ENCODE measurements around the gene CDC37.
A peak's percentile ranks its signal among the peaks of the same experiment; 100 is the strongest.

The CDC37 gene

GRCh38 chr19:10403137-10404021 is at the start of gene CDC37:
TSS of gene CDC37 (minus strand) at chr19:10403542. CDS start at chr19:10403479, 63 bp downstream.
- peak; percentile 96 for DNase-seq

- DNase-seq = no peak
These were observed 47.7 kb upstream of the CDC37 start for GRCh38 chr19:10450853-10451609.

GRCh38 chr19:10450191-10450852 is 47.0 kb upstream of the CDC37 start:
- DNase-seq = no peak

- no peak for DNase-seq
These were observed 45.7 kb upstream of the CDC37 start for GRCh38 chr19:10449037-10449436.

DNA sequence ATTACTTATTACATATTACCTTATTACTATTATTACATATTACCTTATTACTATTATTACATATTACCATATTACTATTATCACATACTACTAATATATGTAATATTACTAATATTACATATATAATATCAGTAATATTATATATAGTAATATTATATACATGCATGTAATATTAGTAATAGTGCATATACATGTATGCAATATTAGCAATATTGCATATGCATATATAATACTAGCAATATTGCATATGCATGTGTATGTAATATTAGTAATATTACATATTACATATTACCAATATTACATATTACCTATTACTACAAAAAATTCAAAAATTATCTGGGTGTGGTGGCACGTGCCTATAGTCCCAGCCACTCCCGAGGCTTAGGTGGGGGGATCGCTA is 39.4 kb upstream of the CDC37 start:
- no peak for DNase-seq

- no peak for DNase-seq
These were observed 36.2 kb upstream of the CDC37 start for GRCh38 chr19:10439588-10439987.

DNA sequence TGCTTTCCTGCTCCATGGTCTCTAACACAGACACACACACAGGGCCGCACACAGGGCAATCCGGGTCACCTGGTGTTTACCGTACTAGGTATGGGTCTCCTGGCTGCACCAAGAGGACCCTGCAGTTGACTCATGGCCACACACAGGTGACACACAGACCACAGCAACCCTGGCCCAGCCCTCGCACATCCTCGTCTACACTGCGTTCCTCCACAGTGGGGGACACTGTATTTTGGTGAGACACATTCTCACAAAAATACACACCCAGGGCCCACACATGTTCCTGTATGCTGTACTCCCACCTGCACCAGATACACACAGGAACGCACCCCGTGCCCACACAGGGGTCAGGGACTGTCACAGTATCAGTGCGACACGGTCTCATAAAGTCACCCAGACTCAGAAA is 29.8 kb upstream of the CDC37 start:
- DNase-seq = no peak

- no peak for DNase-seq
These were observed 29.4 kb upstream of the CDC37 start for GRCh38 chr19:10432736-10433130.

GRCh38 chr19:10431943-10432735 is 28.8 kb upstream of the CDC37 start:
- DNase-seq = peak; percentile 72

- peak; percentile 61 for DNase-seq
These were observed 28.1 kb upstream of the CDC37 start for GRCh38 chr19:10431254-10431942.

GRCh38 chr19:10430505-10431253 is 27.3 kb upstream of the CDC37 start:
- DNase-seq = peak; percentile 81

DNA sequence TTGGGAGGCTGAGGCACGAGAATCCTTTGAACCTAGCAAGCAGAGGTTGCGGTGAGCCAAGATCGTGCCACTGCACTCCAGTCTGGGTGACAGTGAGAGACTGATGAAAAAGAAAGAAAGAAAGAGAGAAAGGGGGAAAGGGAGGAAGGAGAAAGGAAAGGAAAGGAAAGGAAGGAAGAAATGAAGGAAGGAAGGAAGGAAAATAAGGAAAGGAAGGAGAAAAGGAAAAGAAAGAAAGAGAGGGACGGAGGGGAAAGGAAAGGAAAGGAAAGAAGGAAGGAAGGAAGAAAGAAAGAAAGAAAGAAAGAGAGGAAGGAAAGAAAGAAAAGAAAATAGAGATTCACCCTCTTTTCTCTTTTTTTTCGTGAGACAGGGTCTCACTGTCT is 25.6 kb upstream of the CDC37 start:
- no peak for DNase-seq

- DNase-seq = no peak
These were observed 23.8 kb upstream of the CDC37 start for GRCh38 chr19:10427169-10427568.

GRCh38 chr19:10424011-10424637 is 20.8 kb upstream of the CDC37 start:
- DNase-seq = peak; percentile 85

GRCh38 chr19:10422846-10423245 is 19.5 kb upstream of the CDC37 start:
- no peak for DNase-seq

DNA sequence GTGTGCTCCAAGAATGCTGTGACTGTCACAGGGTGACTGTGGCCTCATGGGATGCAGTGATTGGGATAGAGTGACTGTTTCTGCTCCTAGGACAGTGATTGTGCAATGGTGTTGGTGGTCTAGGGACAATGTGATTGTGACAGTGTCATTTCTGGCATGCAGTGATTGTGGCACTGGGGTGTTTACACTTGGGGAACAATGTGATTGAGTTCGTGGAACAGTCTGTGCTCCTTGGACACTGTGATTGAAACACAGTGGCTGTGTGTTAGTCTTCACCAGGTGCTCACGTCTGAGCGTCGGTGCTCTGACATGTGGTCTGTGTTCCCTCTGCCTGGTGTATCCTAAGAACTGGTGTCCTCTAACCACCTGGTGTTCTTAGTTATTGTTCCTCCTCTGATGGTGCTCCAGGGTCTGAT is 18.7 kb upstream of the CDC37 start:
- DNase-seq = peak; percentile 27

GRCh38 chr19:10421240-10422045 is 18.1 kb upstream of the CDC37 start:
- no peak for DNase-seq

GRCh38 chr19:10420444-10421239 is 17.3 kb upstream of the CDC37 start, which contains the start of gene PDE4A:
TSS of gene PDE4A (plus strand) at chr19:10420538. CDS start at chr19:10420765, 227 bp downstream.
- DNase-seq = peak; percentile 78
